ENCODE results near the gene PTPRE. TPM values are rescaled to one million over a fixed set of nuclear protein-coding genes. Genes with fewer than 3 reads are reported as not detected.

PTPRE gene
- total RNA-seq, 4 donors from 2014 or later, result 17.4 to 23.0 (median 20.1) TPM

DNA sequence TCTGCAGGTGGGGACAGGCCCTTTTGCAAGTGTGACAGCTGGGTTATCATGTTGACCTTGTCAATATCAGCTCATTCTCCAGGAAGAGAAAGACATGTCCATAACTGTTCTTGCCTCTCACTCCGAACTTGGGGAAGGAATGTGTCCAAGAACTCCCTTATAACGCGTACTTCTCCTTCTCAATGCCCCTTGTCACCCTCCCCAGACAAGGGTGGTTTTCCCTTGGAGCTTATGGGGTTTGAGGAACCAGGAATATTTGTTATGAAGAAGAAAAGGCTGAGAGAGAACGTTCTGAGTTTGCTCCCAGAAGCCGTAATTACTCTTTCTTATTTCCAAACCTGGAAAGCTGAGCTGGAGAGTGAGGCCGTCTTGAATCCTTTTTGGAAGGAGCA, 141.9 kb downstream of the PTPRE start:
- intact Hi-C loops (cut with DNase I; ENCODE audit: low total_unique reads), result no loop called here
- H3K4me3 ChIP-seq (ENCODE audit: low read depth, poor library complexity, severe bottlenecking), result no peak overlapping the region
- WGBS, 2 donors, result 61 to 72% methylated on average over 6 of the region's 6 CpGs
- TF ChIP-seq, protein P1, sequence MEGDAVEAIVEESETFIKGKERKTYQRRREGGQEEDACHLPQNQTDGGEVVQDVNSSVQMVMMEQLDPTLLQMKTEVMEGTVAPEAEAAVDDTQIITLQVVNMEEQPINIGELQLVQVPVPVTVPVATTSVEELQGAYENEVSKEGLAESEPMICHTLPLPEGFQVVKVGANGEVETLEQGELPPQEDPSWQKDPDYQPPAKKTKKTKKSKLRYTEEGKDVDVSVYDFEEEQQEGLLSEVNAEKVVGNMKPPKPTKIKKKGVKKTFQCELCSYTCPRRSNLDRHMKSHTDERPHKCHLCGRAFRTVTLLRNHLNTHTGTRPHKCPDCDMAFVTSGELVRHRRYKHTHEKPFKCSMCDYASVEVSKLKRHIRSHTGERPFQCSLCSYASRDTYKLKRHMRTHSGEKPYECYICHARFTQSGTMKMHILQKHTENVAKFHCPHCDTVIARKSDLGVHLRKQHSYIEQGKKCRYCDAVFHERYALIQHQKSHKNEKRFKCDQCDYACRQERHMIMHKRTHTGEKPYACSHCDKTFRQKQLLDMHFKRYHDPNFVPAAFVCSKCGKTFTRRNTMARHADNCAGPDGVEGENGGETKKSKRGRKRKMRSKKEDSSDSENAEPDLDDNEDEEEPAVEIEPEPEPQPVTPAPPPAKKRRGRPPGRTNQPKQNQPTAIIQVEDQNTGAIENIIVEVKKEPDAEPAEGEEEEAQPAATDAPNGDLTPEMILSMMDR (IDR thresholded peaks at IDR 0.05), result no peak
- TF ChIP-seq POLR2A (IDR thresholded peaks at IDR 0.05), result no peak
- no peak for DNase-seq (ENCODE audit: low spot score in 2 of 2)

DNA sequence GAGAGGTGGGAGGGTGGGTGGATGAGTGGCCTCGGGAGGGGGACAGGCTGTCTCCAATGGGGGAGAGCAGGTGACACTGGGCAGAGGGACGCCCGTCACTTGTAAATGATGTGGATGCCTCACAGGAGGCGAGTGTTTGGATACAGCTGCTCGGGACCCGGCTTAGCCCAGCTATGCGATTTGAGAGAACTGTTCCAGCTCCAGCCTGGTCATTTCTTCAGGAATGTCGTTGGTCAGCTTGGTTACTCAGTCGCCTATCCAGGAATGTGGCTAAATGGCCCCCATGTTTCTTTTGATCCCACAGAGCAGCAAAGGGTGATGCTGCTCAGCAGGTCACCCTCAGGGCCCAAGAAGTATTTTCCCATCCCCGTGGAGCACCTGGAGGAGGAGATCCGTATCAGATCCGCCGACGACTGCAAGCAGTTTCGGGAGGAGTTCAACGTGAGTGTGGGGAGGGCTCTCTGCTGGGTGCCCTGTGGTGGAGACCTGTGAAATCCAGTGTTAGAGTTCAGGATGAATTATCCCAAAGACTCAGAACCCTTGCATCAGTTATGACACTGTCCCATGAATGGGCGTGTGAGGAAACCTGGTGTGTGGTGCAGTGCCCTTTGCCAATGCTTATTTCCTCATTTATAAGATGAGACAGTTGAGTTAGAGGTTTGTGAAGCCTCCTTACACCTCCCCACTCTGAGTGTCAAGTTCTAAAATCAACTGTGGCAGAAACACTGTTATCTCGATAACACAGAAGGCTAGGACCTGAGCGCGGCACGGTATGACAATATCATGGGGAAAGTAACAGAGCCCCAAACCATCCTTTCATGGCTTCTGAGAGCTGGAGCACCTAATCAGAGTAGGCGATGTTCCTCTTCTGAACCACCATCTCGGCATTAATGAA, 142.6 kb downstream of the PTPRE start:
- no peak overlapping the region for H3K4me3 ChIP-seq (ENCODE audit: low read depth, poor library complexity, severe bottlenecking)
- no peak for DNase-seq (ENCODE audit: low spot score in 2 of 2)
- TF ChIP-seq POLR2A (IDR thresholded peaks at IDR 0.05), result no peak
- TF ChIP-seq, protein P1 (IDR thresholded peaks at IDR 0.05), result no peak
- 86 to 88% methylated on average over 23 of the region's 23 CpGs for WGBS, 2 donors
- intact Hi-C loops (cut with DNase I; ENCODE audit: low total_unique reads), result no loop called here

DNA sequence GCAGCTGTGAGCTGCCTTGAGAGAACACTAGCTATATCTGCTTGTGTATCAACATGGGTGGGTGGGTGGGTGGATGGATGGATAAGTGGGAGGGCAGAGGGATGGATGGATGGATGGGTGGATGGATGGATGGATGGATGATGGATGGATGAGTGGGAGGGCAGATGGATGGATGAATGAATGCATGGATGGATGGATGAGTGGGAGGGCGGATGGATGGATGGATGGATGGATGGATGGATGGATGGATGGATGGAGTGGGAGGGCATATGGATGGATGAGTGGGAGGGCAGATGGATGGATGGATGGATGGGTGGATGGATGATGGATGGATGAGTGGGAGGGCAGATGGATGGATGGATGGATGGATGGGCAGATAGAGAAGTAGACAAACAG, 143.2 kb downstream of the PTPRE start:
- 54 to 93% methylated on average over 1 of the region's 1 CpG for WGBS, 2 donors
- intact Hi-C loops (cut with DNase I; ENCODE audit: low total_unique reads), result no loop called here
- H3K4me3 ChIP-seq (ENCODE audit: low read depth, poor library complexity, severe bottlenecking), result no peak overlapping the region

DNA sequence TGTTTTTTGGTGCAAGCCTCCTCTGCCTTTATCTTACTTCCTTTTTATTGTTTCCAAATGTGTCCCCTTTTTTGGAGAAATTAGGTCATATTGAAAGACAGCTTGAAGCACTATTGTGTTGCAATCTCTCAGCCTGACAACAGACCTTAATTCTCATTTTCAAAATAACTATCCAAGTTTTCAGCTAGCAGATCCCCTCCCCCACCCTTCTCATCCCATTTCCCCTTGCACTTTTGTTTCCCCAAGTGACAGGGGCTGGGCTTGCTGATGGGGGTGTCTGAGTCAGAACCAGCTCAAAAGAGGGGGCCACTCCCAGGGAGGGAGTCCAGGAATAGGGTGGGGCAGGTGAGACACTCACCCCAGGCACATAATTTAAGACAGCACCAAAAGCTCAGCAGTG, 144.0 kb downstream of the PTPRE start:
- peak in 1 of 2 donors; percentile 36 for DNase-seq (ENCODE audit: low spot score in 2 of 2)
- no peak overlapping the region for H3K4me3 ChIP-seq (ENCODE audit: low read depth, poor library complexity, severe bottlenecking)
- TF ChIP-seq, protein P1 (IDR thresholded peaks at IDR 0.05), result no peak
- no peak for TF ChIP-seq POLR2A (IDR thresholded peaks at IDR 0.05)
- intact Hi-C loops (cut with DNase I; ENCODE audit: low total_unique reads), result no loop called here

More for the DNA sequence above, 143.2 kb downstream of the PTPRE start:
- no peak for DNase-seq (ENCODE audit: low spot score in 2 of 2)
- TF ChIP-seq, protein P1 (IDR thresholded peaks at IDR 0.05), result no peak
- no peak for TF ChIP-seq POLR2A (IDR thresholded peaks at IDR 0.05)

DNA sequence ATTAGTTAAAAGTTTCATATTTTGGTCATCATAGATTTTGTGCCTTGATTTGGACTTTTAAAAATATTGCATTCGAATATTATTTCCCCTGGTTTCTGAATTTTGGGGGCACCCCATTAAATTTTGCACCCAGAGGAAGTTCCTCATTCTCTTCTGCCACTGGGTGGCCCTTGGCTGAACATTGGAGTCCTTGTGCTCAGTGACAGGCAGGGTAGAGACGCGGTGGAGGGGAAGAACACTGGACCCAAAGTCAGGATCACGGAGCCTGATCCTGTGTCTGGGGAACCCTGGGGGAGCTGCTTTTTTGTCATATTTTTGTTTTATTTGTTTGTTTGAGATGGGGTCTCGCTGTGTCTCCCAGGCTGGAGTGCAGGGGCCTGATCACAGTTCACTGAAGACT, 144.6 kb downstream of the PTPRE start:
- H3K4me3 ChIP-seq (ENCODE audit: low read depth, poor library complexity, severe bottlenecking), result no peak overlapping the region
- WGBS, 2 donors, result 86 to 95% methylated on average over 5 of the region's 5 CpGs
- DNase-seq (ENCODE audit: low spot score in 2 of 2), result no peak
- intact Hi-C loops (cut with DNase I; ENCODE audit: low total_unique reads), result no loop called here
- TF ChIP-seq, protein P1 (IDR thresholded peaks at IDR 0.05), result no peak
- TF ChIP-seq POLR2A (IDR thresholded peaks at IDR 0.05), result no peak

Measured in lower leg skin (tissue), 4 donors.